Aorta (tissue), 5 donors: ENCODE data around the gene ABHD17A. TPM values are rescaled to one million over a fixed set of nuclear protein-coding genes. Genes with fewer than 3 reads are reported as not detected.

Source experiments
- ATAC-seq: fragments of 200-7000 bp; cut with Tn5 transposase; one replicate; pipeline ENCODE4 v1.9.1; 2022; ENCODE audit warnings: moderate library complexity; ENCODE audit not compliant: low FRiP score
- DNase-seq, 2 donors: peaks; one replicate each; pipeline ENCODE4 v3.0.0-alpha.2; 2020
- H3K27ac ChIP-seq, 2 donors: one replicate each; pipeline ENCODE4 v1.5.1; 2013; ENCODE audit warnings: low read length in 2 of 2, mild to moderate bottlenecking in 2 of 2, moderate library complexity in 2 of 2, control low read depth in 1 of 2, inconsistent platforms in 1 of 2, low read depth in 1 of 2
- H3K27me3 ChIP-seq, 2 donors: one replicate each; pipeline ENCODE4 v1.6.1; 2013; ENCODE audit warnings: control low read depth in 1 of 2, low read length in 1 of 2, mild to moderate bottlenecking in 1 of 2, moderate library complexity in 1 of 2; ENCODE audit not compliant: insufficient read depth in 2 of 2, control insufficient read depth in 1 of 2
- H3K36me3 ChIP-seq, 2 donors: one replicate each; pipeline ENCODE4 v1.6.1; 2013; ENCODE audit warnings: control low read depth in 1 of 2, low read length in 1 of 2, mild to moderate bottlenecking in 1 of 2; ENCODE audit not compliant: insufficient read depth in 2 of 2, control insufficient read depth in 1 of 2
- H3K4me1 ChIP-seq, 2 donors: one replicate each; pipeline ENCODE4 v1.6.1; 2013; ENCODE audit warnings: low read length in 2 of 2, control low read depth in 1 of 2, mild to moderate bottlenecking in 1 of 2, moderate library complexity in 1 of 2; ENCODE audit not compliant: insufficient read depth in 2 of 2, control insufficient read depth in 1 of 2
- H3K4me3 ChIP-seq, 2 donors: one replicate each; pipeline ENCODE4 v1.5.1; 2013; ENCODE audit warnings: low read length in 2 of 2, control low read depth in 1 of 2, mild to moderate bottlenecking in 1 of 2
- H3K9me3 ChIP-seq: one replicate; pipeline ENCODE4 v1.6.1; 2013; ENCODE audit warnings: mild to moderate bottlenecking, low read length; ENCODE audit not compliant: control insufficient read depth
- WGBS, 2 donors: extraction: QIAGEN DNeasy Blood & Tissue Kit; methylation state at CpG; one replicate each; pipeline ENCODE4 v1.1.7; 2013; 5-methylcytosine and 5-hydroxymethylcytosine counted together
- intact Hi-C, 2 donors: fragments of 100-400 bp; cut with DNase I; formaldehyde crosslinking; loops; one replicate each; pipeline versions ENCODE4 v1.14.2 to v1.15.0; 2022
- polyA plus RNA-seq, 2 donors: library from polyadenylated mRNA; stranded (reverse); fragments of 200-250 nt; gene quantifications; one replicate each; pipeline ENCODE4 v1.2.3, GENCODE V29; 2013
- total RNA-seq, 2 donors: library from RNA; stranded (reverse); fragmentation: NEBNext Ultra II Directional; extraction: Animal tissue kit (Norgen Biotek cat#: 25700); gene quantifications; one replicate each; pipeline ENCODE4 v1.2.1, GENCODE V29; 2021
- donor health status: healthy with polysubstance abuse.
- donor health status: Bipolar disorder and iron deficiency.
- donor health status: DM: no; HTN: no; CAD: no.
- donor health status: DM: no; HTN: no; CAD: no.
- donor health status: DM: yes; HTN: yes; CAD: no.

Gene ABHD17A
- total and polyA plus RNA-seq, 4 donors, result 48.8 to 116 (median 59.7) TPM

GRCh38 chr19:1848399-1849131 is 36.7 kb downstream of the ABHD17A start, which contains the start of gene REXO1:
REXO1 (minus strand) TSS chr19:1848483; CDS start chr19:1848358, 125 bp downstream.
- H3K4me3 ChIP-seq, result peak within 1 kb of the TSS; percentile 87 to 91
- no peaks in the 10 kb centered on the region for H3K36me3 ChIP-seq
- H3K27me3 ChIP-seq, result no peaks in the 10 kb centered on the region
- peak; percentile 92 for ATAC-seq
- WGBS, 2 donors, result 2% methylated on average over 46 to 60 of the region's 60 CpGs
- peaks cover 0 to 3% of the 10 kb centered on the region in 2 donors for H3K4me1 ChIP-seq
- peak within 1 kb of the TSS; percentile 77 to 96 for H3K27ac ChIP-seq
- DNase-seq, result peak; percentile 95 to 99
- no peaks in the 10 kb centered on the region for H3K9me3 ChIP-seq
- intact Hi-C loops, result no loop called here

- no peaks in the 10 kb centered on the region for H3K9me3 ChIP-seq
- H3K27me3 ChIP-seq, result no peaks in the 10 kb centered on the region
- WGBS, 2 donors, result 0 to 1% methylated on average over 43 to 72 of the region's 72 CpGs
- H3K4me1 ChIP-seq, result peaks cover 0 to 3% of the 10 kb centered on the region in 2 donors
- ATAC-seq (no peak), DNase-seq (peak in 1 of 2 donors; percentile 84)
- intact Hi-C loops, result no loop called here
- no peaks in the 10 kb centered on the region for H3K36me3 ChIP-seq
- H3K27ac ChIP-seq, result peak overlapping the region; percentile 77 to 96
- peak overlapping the region; percentile 87 to 91 for H3K4me3 ChIP-seq
Observed at GRCh38 chr19:1847684-1848398, 37.5 kb downstream of the ABHD17A start.

GRCh38 chr19:1847348-1847683 is 38.0 kb downstream of the ABHD17A start:
- ATAC-seq (no peak), DNase-seq (no peak)
- Histone ChIP-seq H3K27ac (no peak overlapping the region), H3K9me3 (no peaks in the 10 kb centered on the region), H3K4me3 (peak overlapping the region in 1 of 2 donors; percentile 91), H3K4me1 (peaks cover 0 to 3% of the 10 kb centered on the region in 2 donors), H3K36me3 (no peaks in the 10 kb centered on the region), H3K27me3 (no peaks in the 10 kb centered on the region)
- intact Hi-C loops, result no loop called here
- 10 to 11% methylated on average over 12 of the region's 12 CpGs for WGBS, 2 donors

- ATAC-seq, result no peak
- Histone ChIP-seq H3K36me3 (no peaks in the 10 kb centered on the region), H3K9me3 (no peaks in the 10 kb centered on the region), H3K4me1 (peaks cover 0 to 3% of the 10 kb centered on the region in 2 donors), H3K4me3 (no peak overlapping the region), H3K27me3 (no peaks in the 10 kb centered on the region), H3K27ac (no peak overlapping the region)
- 80 to 84% methylated on average over 29 of the region's 29 CpGs for WGBS, 2 donors
- intact Hi-C loops, result no loop called here
- no peak for DNase-seq
Observed at GRCh38 chr19:1846517-1847204, 38.6 kb downstream of the ABHD17A start.

- intact Hi-C loops, result no loop called here
- 89 to 92% methylated on average over 11 of the region's 11 CpGs for WGBS, 2 donors
- Histone ChIP-seq H3K4me1 (peaks cover 0 to 3% of the 10 kb centered on the region in 2 donors), H3K9me3 (no peaks in the 10 kb centered on the region), H3K27me3 (no peaks in the 10 kb centered on the region), H3K4me3 (no peak overlapping the region), H3K36me3 (no peaks in the 10 kb centered on the region), H3K27ac (no peak overlapping the region)
- ATAC-seq, result no peak
- DNase-seq, result no peak
Observed at GRCh38 chr19:1845642-1846041, 39.7 kb downstream of the ABHD17A start.

GRCh38 chr19:1845125-1845515 is 40.2 kb downstream of the ABHD17A start:
- ATAC-seq, result no peak
- intact Hi-C loops, result no loop called here
- Histone ChIP-seq H3K27ac (no peak overlapping the region), H3K36me3 (no peaks in the 10 kb centered on the region), H3K4me3 (no peak overlapping the region), H3K9me3 (no peaks in the 10 kb centered on the region), H3K4me1 (peaks cover 0 to 3% of the 10 kb centered on the region in 2 donors), H3K27me3 (no peaks in the 10 kb centered on the region)
- 86 to 89% methylated on average over 16 of the region's 16 CpGs for WGBS, 2 donors
- no peak for DNase-seq

GRCh38 chr19:1844513-1845124 is 40.7 kb downstream of the ABHD17A start:
- DNase-seq (no peak), ATAC-seq (no peak)
- no peak overlapping the region for H3K27ac ChIP-seq
- H3K4me3 ChIP-seq, result no peak overlapping the region
- H3K36me3 ChIP-seq, result no peaks in the 10 kb centered on the region
- H3K9me3 ChIP-seq, result no peaks in the 10 kb centered on the region
- WGBS, 2 donors, result 74 to 80% methylated on average over 19 of the region's 19 CpGs
- no peaks in the 10 kb centered on the region for H3K27me3 ChIP-seq
- H3K4me1 ChIP-seq, result peaks cover 0 to 3% of the 10 kb centered on the region in 2 donors
- intact Hi-C loops, result no loop called here

- Histone ChIP-seq H3K4me1 (peaks cover 0 to 3% of the 10 kb centered on the region in 2 donors), H3K4me3 (no peak overlapping the region), H3K27ac (no peak overlapping the region), H3K27me3 (no peaks in the 10 kb centered on the region), H3K9me3 (no peaks in the 10 kb centered on the region), H3K36me3 (no peaks in the 10 kb centered on the region)
- WGBS, 2 donors, result 73 to 78% methylated on average over 25 of the region's 25 CpGs
- ATAC-seq (no peak), DNase-seq (no peak)
- intact Hi-C loops, result no loop called here
Observed at GRCh38 chr19:1843646-1844394, 41.5 kb downstream of the ABHD17A start.
